ENCODE data around the gene YAF2. TPM values are rescaled to one million over a fixed set of nuclear protein-coding genes. Genes with fewer than 3 reads are reported as not detected.
A peak's percentile ranks its signal among the peaks of the same experiment; 100 is the strongest.
"Not testable (repeated sequence)": the region's sequence is repeated elsewhere in the genome, so short reads cannot be mapped to it uniquely, and the experiment has no call there.

YAF2 gene
- total RNA-seq, 4 donors from 2014 or later: 56.7 to 92.2 (median 70.5) TPM

DNA sequence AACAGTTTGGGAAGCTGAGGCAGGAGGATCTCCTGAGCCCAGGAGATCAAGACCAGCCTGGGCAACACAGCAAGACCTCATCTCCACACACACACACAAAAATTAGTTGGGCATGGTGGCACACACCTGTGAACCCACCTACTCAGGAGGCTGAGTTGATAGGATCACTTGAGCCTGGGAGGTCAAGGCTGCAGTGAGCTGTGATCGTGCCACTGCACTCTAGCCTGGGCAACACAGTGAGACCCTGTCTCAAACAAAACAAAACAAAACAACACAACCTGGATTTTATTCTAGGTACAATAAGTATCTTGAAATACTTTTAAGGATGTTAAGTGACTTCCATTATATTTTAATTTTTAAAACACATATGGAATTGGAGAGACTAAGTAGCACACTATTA lies 45.8 kb downstream of the YAF2 start:
- Histone ChIP-seq H3K9me3 (no peaks in the 10 kb centered on the region), H3K27ac (no peak overlapping the region), H3K27me3 (no peaks in the 10 kb centered on the region), H3K4me3 (replicated peaks in 1 of 3) (no peak overlapping the region), H3K4me1 (no peaks in the 10 kb centered on the region), H3K36me3 (no peaks in the 10 kb centered on the region)
- intact Hi-C loops (cut with DNase I): no loop called here
- TF ChIP-seq CTCF (IDR thresholded peaks at IDR 0.05) (no peak), POLR2A (IDR thresholded peaks at IDR 0.05) (no peak)
- DNase-seq: no peak
- 88 to 93% methylated on average over 1 of the region's 1 CpG for WGBS, 2 donors

DNA sequence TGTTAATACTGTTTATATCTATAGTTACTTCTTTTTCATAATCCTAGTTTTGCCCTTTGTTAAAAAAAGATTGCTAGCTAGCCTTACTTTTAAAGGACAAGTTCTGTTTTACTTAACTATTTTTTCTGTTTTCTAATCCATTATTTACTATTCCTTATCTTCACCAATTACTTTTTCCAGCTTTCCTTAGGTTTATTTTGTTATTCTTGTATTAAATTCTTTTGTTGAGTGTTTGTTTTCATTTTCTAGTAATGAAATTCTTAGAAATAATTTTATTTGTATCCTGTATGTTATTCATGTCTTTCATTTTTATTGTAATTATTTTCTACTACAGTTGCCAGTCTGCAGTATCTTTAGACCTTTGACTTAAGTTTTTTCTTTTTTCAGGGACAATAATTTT lies 47.7 kb downstream of the YAF2 start:
- Histone ChIP-seq H3K27ac (no peak overlapping the region), H3K4me1 (no peaks in the 10 kb centered on the region), H3K4me3 (replicated peaks in 1 of 3) (no peak overlapping the region), H3K9me3 (no peaks in the 10 kb centered on the region), H3K36me3 (no peaks in the 10 kb centered on the region), H3K27me3 (no peaks in the 10 kb centered on the region)
- TF ChIP-seq CTCF (IDR thresholded peaks at IDR 0.05): no peak
- TF ChIP-seq POLR2A (IDR thresholded peaks at IDR 0.05): no peak
- intact Hi-C loops (cut with DNase I): no loop called here
- no peak for DNase-seq

- H3K4me3 ChIP-seq (replicated peaks in 1 of 3); DNase-seq; H3K27me3 ChIP-seq; H3K9me3 ChIP-seq; intact Hi-C loops (cut with DNase I); H3K27ac ChIP-seq; H3K36me3 ChIP-seq; H3K4me1 ChIP-seq: not testable (repeated sequence)
- 97 to 98% methylated on average over 3 of the region's 3 CpGs for WGBS, 2 donors
Observed at GRCh38 chr12:42188275-42188674, 49.8 kb downstream of the YAF2 start.

DNA sequence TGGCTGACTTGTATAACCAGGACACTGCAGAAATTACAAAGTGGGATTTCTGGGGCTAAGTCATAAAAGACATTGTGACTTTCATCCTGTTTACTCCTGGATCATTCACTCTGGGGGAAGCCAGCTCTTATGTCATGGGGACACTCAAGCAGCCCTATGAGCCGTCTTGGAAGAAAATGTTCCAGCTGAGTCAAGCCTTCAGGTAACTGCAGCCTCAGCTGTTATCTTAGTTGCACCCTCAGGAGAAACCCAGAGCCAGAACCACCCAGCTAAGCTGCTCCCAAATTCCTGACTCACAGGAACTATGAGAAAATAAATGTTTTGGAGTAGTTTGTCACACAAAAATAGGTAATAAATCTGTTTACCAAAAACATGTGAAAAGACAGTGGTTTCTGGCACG lies 50.2 kb downstream of the YAF2 start:
- Histone ChIP-seq H3K27ac (no peak overlapping the region), H3K27me3 (no peaks in the 10 kb centered on the region), H3K36me3 (no peaks in the 10 kb centered on the region), H3K4me3 (replicated peaks in 1 of 3) (no peak overlapping the region), H3K4me1 (no peaks in the 10 kb centered on the region), H3K9me3 (no peaks in the 10 kb centered on the region)
- WGBS, 2 donors: 58 to 80% methylated on average over 2 of the region's 2 CpGs
- DNase-seq: peak; percentile 38
- TF ChIP-seq CTCF (IDR thresholded peaks at IDR 0.05) (no peak), POLR2A (IDR thresholded peaks at IDR 0.05) (no peak)
- intact Hi-C loops (cut with DNase I): no loop called here

GRCh38 chr12:42186793-42187192 lies 51.3 kb downstream of the YAF2 start:
- DNase-seq: no peak
- Histone ChIP-seq H3K4me3 (replicated peaks in 1 of 3) (no peak overlapping the region), H3K9me3 (no peaks in the 10 kb centered on the region), H3K36me3 (no peaks in the 10 kb centered on the region), H3K27ac (no peak overlapping the region), H3K27me3 (no peaks in the 10 kb centered on the region), H3K4me1 (no peaks in the 10 kb centered on the region)
- intact Hi-C loops (cut with DNase I): no loop called here
- TF ChIP-seq CTCF (IDR thresholded peaks at IDR 0.05) (no peak), POLR2A (IDR thresholded peaks at IDR 0.05) (no peak)
- 90 to 95% methylated on average over 2 of the region's 2 CpGs for WGBS, 2 donors

DNA sequence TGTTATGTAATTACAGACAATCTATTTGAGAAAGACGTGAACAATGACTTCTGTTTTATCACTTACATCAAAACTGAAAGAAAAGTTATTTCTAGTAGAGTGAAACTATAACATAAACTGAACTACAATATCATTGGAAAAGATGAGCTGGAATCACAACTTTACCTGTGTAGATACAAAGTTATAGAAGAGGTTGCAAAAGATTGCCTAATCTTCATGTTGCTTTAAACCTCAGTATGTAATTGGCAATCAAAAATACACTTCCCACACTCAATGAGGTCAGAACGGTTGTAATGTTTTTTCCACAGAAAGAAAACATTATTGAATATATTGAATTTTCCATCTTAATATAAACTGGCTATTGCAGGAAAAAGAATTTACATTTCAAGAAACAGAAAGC lies 55.7 kb downstream of the YAF2 start:
- Histone ChIP-seq H3K9me3 (no peaks in the 10 kb centered on the region), H3K4me1 (peaks cover 0 to 5% of the 10 kb centered on the region in 2 donors), H3K27me3 (no peaks in the 10 kb centered on the region), H3K36me3 (no peaks in the 10 kb centered on the region), H3K4me3 (replicated peaks in 1 of 3) (no peak overlapping the region), H3K27ac (no peak overlapping the region)
- intact Hi-C loops (cut with DNase I): no loop called here
- WGBS, 2 donors: 83 to 91% methylated on average over 2 of the region's 2 CpGs
- no peak for TF ChIP-seq POLR2A (IDR thresholded peaks at IDR 0.05)
- DNase-seq: no peak
